ENCODE data around the gene ZNF585A.

GRCh38 chr19:37127999-37128820 lies 44.3 kb downstream of the ZNF585A start:
- TF ChIP-seq POLR2A (IDR thresholded peaks at IDR 0.05) (no peak), CTCF (IDR thresholded peaks at IDR 0.05) (no peak)
